ENCODE results near the gene TRAF6. TPM values are rescaled to one million over a fixed set of nuclear protein-coding genes. Genes with fewer than 3 reads are reported as not detected.
A peak's percentile ranks its signal among the peaks of the same experiment; 100 is the strongest.

Gene TRAF6, protein sequence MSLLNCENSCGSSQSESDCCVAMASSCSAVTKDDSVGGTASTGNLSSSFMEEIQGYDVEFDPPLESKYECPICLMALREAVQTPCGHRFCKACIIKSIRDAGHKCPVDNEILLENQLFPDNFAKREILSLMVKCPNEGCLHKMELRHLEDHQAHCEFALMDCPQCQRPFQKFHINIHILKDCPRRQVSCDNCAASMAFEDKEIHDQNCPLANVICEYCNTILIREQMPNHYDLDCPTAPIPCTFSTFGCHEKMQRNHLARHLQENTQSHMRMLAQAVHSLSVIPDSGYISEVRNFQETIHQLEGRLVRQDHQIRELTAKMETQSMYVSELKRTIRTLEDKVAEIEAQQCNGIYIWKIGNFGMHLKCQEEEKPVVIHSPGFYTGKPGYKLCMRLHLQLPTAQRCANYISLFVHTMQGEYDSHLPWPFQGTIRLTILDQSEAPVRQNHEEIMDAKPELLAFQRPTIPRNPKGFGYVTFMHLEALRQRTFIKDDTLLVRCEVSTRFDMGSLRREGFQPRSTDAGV
- total RNA-seq (2011; cell fraction: chromatin; rRNA removed; ENCODE audit: low replicate concordance): 12.5 and 26.3 TPM in 2 replicates
- 6.8 and 9.1 TPM in 2 replicates for total RNA-seq (2011; cell fraction: nucleolus; rRNA removed)
- 14.2 and 23.3 TPM in 2 replicates for total RNA-seq (2011; cell fraction: nucleoplasm; rRNA removed)
- total RNA-seq (2014; rRNA removed): 5.0 and 6.4 TPM in 2 replicates
- total RNA-seq (2014; rRNA removed; fragmentation: Illumina TruSeq; extraction: Trizol): 8.2 and 11.6 TPM in 2 replicates
- total RNA-seq (2015; rRNA removed; fragmentation: Illumina TruSeq; extraction: Trizol): 8.0 and 8.3 TPM in 2 replicates
- 9.2 and 10.0 TPM in 2 replicates for total RNA-seq (2021)
- polyA plus RNA-seq (2011; rRNA removed): 10.6 and 13.1 TPM in 2 replicates
- 5.3 and 7.6 TPM in 2 replicates for polyA plus RNA-seq (2011; cell fraction: cytosol; rRNA removed)
- 16.0 and 17.9 TPM in 2 replicates for polyA plus RNA-seq (2011; cell fraction: nucleus; rRNA removed)
- polyA plus RNA-seq (2012): 5.4 and 6.9 TPM in 2 replicates
- polyA plus RNA-seq (2014; fragmentation: Illumina TruSeq; extraction: Trizol): 8.4 and 9.3 TPM in 2 replicates
- polyA plus RNA-seq (2014; fragmentation: Nextera tagmentation; extraction: Ambion mirVana): 1 to 10 TPM; 2.0 to 4.2 TPM
- 4.4 and 5.4 TPM in 2 replicates for polyA plus RNA-seq (2014; rRNA removed)
- 16.6 and 17.1 TPM in 2 replicates for polyA minus RNA-seq (2011; rRNA and poly(A)+ RNA removed)
- polyA minus RNA-seq (2011; cell fraction: cytosol; rRNA and poly(A)+ RNA removed): 7.3 and 10.0 TPM in 2 replicates
- 8.8 and 16.6 TPM in 2 replicates for polyA minus RNA-seq (2011; cell fraction: nucleus; rRNA and poly(A)+ RNA removed)
- percentile 87 among the genes with signal in this experiment for Bru-seq, nascent RNA
- percentile 91 among the genes with signal in this experiment for BruChase-seq, experiment 1, labeled RNA remaining after a 2-hour chase
- BruChase-seq, experiment 2, labeled RNA remaining after a 6-hour chase: percentile 94 among the genes with signal in this experiment
- long read RNA-seq, experiment 1, full-length matches to known transcripts: 16 of 26 reads
- long read RNA-seq, experiment 1, partial matches to known transcripts: 4 of 26 reads
- long read RNA-seq, experiment 1, other reads (novel, unspliced or antisense): 6 of 26 reads
- long read RNA-seq, experiment 2, partial matches to known transcripts: 1 of 12 reads
- long read RNA-seq, experiment 2, other reads (novel, unspliced or antisense): 11 of 12 reads
- long read RNA-seq, experiment 3, full-length matches to known transcripts: 9 of 11 reads
- long read RNA-seq, experiment 3, partial matches to known transcripts: 0 of 11 reads
- long read RNA-seq, experiment 3, other reads (novel, unspliced or antisense): 2 of 11 reads

DNA sequence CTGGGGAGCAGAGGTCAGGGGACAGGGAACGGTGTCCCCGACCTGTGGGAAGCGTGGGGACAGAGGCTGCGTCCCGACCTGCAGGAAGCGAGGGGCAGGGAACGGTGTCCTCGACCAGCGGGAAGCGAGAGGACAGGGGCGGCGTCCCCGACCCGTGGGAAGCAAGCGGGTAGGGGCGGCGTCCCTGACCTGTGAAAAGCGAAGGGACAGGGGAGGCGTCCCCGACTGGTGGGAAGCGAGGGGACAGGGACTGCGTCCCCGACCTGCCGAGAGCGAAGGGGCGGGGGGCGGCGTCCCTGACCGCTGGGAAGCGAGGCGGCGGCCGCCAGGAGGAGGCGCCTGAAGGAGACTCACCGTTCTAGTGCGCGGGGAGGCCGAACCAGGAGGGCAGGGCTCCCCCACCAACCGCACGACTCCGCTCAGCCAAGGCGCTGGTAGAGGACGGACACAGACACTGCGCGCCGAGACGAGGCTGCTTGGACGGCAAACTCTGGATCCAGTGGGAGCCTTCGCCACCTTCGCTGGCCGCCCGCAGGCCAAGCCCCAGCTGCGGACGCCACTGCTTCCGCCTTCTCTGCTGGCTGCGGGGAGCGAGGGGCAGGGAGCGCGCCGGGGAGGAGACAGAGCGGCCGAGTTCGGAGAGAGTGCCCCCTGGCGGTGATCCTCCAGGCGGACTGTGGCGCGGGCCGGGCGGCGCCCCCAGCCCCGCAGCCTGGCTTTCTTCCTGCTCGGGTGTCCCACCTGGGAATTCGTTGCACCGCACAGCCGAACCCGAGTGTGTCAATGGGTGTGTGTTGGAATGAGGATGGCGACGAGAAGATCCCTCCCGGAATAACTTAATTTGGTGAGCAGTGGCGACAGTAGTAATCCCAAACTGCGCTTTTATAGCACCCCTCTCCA, at the start of gene TRAF6:
Gene TRAF6, minus strand, starts transcription at position 579 of the 900 bp plus-strand sequence. CDS start 8,757 bp downstream, outside the sequence.
- H3K4me1 ChIP-seq (replicated peaks in 1 of 2; ENCODE audit: control insufficient read depth in 2 of 2, insufficient read depth in 2 of 2, low read length in 2 of 2): peaks cover 0 to 4% of the 10 kb centered on the region in 2 experiments; a peak in 3 of 5 replicates
- H3K4me2 ChIP-seq (ENCODE audit: insufficient read depth, low read length): peak within 1 kb of the TSS; percentile 95
- H3K9ac ChIP-seq (ENCODE audit: insufficient read depth in 1 of 2, low read depth in 2 of 2, low read length in 2 of 2): peak within 1 kb of the TSS; percentile 86 to 97
- peak within 1 kb of the TSS; percentile 92 for H3K27ac ChIP-seq (ENCODE audit: extremely low read depth, low read depth, low read length)
- H4K20me1 ChIP-seq (replicated peaks; ENCODE audit: control insufficient read depth, insufficient read depth, low read length): no peaks in the 10 kb centered on the region
- ChIA-PET CTCF (ENCODE audit: low intra/inter-chr PET ratio) (interaction anchor here (0.9 kb wide), 1 partner anchor 113 kb away, joined by 3 read pairs; no protein-coding TSS in a partner anchor), POLR2A (interaction anchor here (0.9 to 1.0 kb wide), 2 partner anchors 17 to 218 kb away, joined by 3 read pairs; no protein-coding TSS in a partner anchor)
- H2AFZ ChIP-seq (ENCODE audit: low read depth, low read length): peak within 1 kb of the TSS; percentile 98
- H3K36me3 ChIP-seq (ENCODE audit: control insufficient read depth, insufficient read depth, low read length): peaks cover 7% of the 10 kb centered on the region; the same call in 1 of the 3 replicates
- peak; percentile 84 to 92 (median 86) for DNase-seq (ENCODE audit: extremely low read depth in 1 of 4, low spot score in 3 of 4)
- in situ Hi-C loops (cut with MboI) (no loop called here), intact Hi-C loops (cut with micrococcal nuclease) (loop anchor here (5.0 to 10.0 kb wide), 3 partner anchors 115 to 235 kb away; no protein-coding TSS in a partner anchor)
- H3K4me3 ChIP-seq: peak within 1 kb of the TSS; percentile 92
- H3K27me3 ChIP-seq (ENCODE audit: control insufficient read depth in 2 of 2, insufficient read depth in 2 of 2, low read length in 2 of 2): no peaks in the 10 kb centered on the region
- no peaks in the 10 kb centered on the region; the same call in 1 of the 2 replicates for H3K9me3 ChIP-seq (replicated peaks; ENCODE audit: control insufficient read depth, insufficient read depth, low read depth, low read length)
- BruUV-seq (replicated peaks): no TSS peak
- peaks cover 40% of the 10 kb centered on the region for H3K79me2 ChIP-seq (ENCODE audit: control insufficient read depth, insufficient read depth, low read length)
- WGBS (ENCODE audit: insufficient coverage, low coverage, missing lambda C conversion rate): under 1% methylated on average over 53 of the region's 81 CpGs
- H3K9me1 ChIP-seq (ENCODE audit: control insufficient read depth, insufficient read depth, low read length): no peaks in the 10 kb centered on the region
- peak; percentile 55 for FAIRE-seq
- peak; percentile 97 for ATAC-seq
- TF ChIP-seq MYC (IDR thresholded peaks at IDR 0.05; ENCODE audit: low read depth, low read length) (peak; percentile 65), MYC (CRISPR knock-in tag; IDR thresholded peaks at IDR 0.05; ENCODE audit: borderline replicate concordance, low read depth) (peak; percentile 76; the same call in 1 of the 2 replicates), RAD51 (IDR thresholded peaks at IDR 0.05; ENCODE audit: borderline replicate concordance, low read depth) (0 out of 2 replicates have a peak, but pooled peaks have one; percentile 15), PYGO2 (tag; IDR thresholded peaks at IDR 0.05) (no peak), ELF1 (tag; IDR thresholded peaks at IDR 0.05) (peak; percentile 97), PRPF4 (IDR thresholded peaks at IDR 0.05; ENCODE audit: insufficient read depth, low read depth, low read length, poor library complexity, severe bottlenecking) (peak; percentile 43)
- TF ChIP-seq, protein P1, sequence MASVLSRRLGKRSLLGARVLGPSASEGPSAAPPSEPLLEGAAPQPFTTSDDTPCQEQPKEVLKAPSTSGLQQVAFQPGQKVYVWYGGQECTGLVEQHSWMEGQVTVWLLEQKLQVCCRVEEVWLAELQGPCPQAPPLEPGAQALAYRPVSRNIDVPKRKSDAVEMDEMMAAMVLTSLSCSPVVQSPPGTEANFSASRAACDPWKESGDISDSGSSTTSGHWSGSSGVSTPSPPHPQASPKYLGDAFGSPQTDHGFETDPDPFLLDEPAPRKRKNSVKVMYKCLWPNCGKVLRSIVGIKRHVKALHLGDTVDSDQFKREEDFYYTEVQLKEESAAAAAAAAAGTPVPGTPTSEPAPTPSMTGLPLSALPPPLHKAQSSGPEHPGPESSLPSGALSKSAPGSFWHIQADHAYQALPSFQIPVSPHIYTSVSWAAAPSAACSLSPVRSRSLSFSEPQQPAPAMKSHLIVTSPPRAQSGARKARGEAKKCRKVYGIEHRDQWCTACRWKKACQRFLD (CRISPR knock-in tag; IDR thresholded peaks at IDR 0.05): no peak
- TF ChIP-seq, protein P2, sequence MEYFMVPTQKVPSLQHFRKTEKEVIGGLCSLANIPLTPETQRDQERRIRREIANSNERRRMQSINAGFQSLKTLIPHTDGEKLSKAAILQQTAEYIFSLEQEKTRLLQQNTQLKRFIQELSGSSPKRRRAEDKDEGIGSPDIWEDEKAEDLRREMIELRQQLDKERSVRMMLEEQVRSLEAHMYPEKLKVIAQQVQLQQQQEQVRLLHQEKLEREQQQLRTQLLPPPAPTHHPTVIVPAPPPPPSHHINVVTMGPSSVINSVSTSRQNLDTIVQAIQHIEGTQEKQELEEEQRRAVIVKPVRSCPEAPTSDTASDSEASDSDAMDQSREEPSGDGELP (CRISPR knock-in tag; IDR thresholded peaks at IDR 0.05; ENCODE audit: borderline replicate concordance): peak; percentile 96
